Measurements from ENCODE around the gene CCDC9. TPM values are rescaled to one million over a fixed set of nuclear protein-coding genes. Genes with fewer than 3 reads are reported as not detected.
A peak's percentile ranks its signal among the peaks of the same experiment; 100 is the strongest.

Gene CCDC9
- total and polyA plus RNA-seq, 2 of the 13 experiments (the other 11 are each of a cell fraction or from before 2014, with no cell fraction given): 2.9 to 6.3 TPM

DNA sequence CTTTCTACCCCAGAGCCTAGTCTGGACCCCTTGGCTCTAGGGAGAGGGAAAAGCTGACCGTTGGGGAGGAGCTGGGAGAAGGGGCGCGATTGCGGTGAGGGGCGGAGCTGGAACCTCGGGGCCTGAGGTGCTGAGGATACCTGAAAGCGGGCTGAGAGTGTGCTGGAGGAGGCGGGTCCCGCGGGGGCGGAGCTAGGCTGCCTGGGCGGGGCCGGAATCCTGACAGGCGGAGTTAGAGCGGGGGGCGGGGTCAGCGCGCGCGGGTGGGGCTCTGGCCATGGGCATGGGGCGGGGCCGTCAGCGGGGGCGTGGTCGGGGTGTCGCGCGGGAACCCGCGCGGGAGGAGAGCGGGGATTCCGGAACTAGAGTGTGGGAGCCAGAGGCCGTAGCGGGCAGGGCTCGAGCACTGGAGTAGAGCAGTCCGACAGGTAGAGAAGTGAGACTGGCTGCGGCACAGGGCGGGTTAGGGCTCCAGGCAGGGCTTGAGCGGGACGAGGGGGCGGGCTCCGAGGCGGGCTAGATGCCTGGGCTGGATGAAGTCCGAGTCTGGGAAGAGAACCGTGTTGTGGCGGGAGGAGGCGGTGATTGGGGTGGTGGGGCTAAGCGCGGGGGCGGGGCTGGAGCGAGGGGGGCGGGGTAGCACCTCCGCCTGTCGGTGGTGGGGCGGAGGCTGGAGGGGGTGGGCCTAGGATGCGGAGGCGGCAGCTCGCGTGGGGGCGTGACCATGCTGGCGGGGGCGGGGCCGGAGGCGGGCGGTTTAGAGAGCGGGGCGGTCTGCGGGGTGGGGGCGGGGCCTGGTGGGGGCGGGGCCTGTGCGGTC lies 18.0 kb downstream of the CCDC9 start, which contains the start of gene INAFM1 (continued):
- TF ChIP-seq, protein P1, sequence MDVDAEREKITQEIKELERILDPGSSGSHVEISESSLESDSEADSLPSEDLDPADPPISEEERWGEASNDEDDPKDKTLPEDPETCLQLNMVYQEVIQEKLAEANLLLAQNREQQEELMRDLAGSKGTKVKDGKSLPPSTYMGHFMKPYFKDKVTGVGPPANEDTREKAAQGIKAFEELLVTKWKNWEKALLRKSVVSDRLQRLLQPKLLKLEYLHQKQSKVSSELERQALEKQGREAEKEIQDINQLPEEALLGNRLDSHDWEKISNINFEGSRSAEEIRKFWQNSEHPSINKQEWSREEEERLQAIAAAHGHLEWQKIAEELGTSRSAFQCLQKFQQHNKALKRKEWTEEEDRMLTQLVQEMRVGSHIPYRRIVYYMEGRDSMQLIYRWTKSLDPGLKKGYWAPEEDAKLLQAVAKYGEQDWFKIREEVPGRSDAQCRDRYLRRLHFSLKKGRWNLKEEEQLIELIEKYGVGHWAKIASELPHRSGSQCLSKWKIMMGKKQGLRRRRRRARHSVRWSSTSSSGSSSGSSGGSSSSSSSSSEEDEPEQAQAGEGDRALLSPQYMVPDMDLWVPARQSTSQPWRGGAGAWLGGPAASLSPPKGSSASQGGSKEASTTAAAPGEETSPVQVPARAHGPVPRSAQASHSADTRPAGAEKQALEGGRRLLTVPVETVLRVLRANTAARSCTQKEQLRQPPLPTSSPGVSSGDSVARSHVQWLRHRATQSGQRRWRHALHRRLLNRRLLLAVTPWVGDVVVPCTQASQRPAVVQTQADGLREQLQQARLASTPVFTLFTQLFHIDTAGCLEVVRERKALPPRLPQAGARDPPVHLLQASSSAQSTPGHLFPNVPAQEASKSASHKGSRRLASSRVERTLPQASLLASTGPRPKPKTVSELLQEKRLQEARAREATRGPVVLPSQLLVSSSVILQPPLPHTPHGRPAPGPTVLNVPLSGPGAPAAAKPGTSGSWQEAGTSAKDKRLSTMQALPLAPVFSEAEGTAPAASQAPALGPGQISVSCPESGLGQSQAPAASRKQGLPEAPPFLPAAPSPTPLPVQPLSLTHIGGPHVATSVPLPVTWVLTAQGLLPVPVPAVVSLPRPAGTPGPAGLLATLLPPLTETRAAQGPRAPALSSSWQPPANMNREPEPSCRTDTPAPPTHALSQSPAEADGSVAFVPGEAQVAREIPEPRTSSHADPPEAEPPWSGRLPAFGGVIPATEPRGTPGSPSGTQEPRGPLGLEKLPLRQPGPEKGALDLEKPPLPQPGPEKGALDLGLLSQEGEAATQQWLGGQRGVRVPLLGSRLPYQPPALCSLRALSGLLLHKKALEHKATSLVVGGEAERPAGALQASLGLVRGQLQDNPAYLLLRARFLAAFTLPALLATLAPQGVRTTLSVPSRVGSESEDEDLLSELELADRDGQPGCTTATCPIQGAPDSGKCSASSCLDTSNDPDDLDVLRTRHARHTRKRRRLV (CRISPR knock-in tag; IDR thresholded peaks at IDR 0.05): no peak
- no peak for TF ChIP-seq ZNF546 (CRISPR knock-in tag; conservative IDR thresholded peaks at IDR 0.05)
- TF ChIP-seq, protein P2, sequence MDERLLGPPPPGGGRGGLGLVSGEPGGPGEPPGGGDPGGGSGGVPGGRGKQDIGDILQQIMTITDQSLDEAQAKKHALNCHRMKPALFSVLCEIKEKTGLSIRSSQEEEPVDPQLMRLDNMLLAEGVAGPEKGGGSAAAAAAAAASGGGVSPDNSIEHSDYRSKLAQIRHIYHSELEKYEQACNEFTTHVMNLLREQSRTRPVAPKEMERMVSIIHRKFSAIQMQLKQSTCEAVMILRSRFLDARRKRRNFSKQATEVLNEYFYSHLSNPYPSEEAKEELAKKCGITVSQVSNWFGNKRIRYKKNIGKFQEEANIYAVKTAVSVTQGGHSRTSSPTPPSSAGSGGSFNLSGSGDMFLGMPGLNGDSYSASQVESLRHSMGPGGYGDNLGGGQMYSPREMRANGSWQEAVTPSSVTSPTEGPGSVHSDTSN (CRISPR knock-in tag; IDR thresholded peaks at IDR 0.05): no peak
- TF ChIP-seq SAP130 (CRISPR knock-in tag; IDR thresholded peaks at IDR 0.05; ENCODE audit: low read depth): peak; percentile 50
- 0 out of 2 replicates have a peak, but pooled peaks have one; percentile 41 for TF ChIP-seq SPEN (CRISPR knock-in tag; IDR thresholded peaks at IDR 0.05; ENCODE audit: low read depth)
- no peak for TF ChIP-seq ZNF619 (CRISPR knock-in tag; IDR thresholded peaks at IDR 0.05)
- TF ChIP-seq, protein P3, sequence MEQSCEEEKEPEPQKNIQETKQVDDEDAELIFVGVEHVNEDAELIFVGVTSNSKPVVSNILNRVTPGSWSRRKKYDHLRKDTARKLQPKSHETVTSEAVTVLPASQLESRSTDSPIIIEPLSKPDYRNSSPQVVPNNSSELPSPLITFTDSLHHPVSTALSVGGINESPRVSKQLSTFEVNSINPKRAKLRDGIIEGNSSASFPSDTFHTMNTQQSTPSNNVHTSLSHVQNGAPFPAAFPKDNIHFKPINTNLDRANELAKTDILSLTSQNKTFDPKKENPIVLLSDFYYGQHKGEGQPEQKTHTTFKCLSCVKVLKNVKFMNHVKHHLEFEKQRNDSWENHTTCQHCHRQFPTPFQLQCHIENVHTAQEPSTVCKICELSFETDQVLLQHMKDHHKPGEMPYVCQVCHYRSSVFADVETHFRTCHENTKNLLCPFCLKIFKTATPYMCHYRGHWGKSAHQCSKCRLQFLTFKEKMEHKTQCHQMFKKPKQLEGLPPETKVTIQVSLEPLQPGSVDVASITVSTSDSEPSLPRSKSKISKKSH (CRISPR knock-in tag; IDR thresholded peaks at IDR 0.05; ENCODE audit: borderline replicate concordance): no peak
- 0 out of 2 replicates have a peak, but pooled peaks have one; percentile 20 for TF ChIP-seq PCBP1 (IDR thresholded peaks at IDR 0.05; ENCODE audit: borderline replicate concordance, low read depth, low read length)
- TF ChIP-seq ATF7 (IDR thresholded peaks at IDR 0.05): no peak
- no peak for TF ChIP-seq ATF7 (CRISPR knock-in tag; IDR thresholded peaks at IDR 0.05)
- TF ChIP-seq RBFOX2 (IDR thresholded peaks at IDR 0.05; ENCODE audit: low read depth, low read length): peak; percentile 69
- TF ChIP-seq ZNF572 (CRISPR knock-in tag; IDR thresholded peaks at IDR 0.05): peak; percentile 46; the same call in 1 of the 2 replicates
- 0 out of 2 replicates have a peak, but pooled peaks have one; percentile 32 for TF ChIP-seq SP1 (IDR thresholded peaks at IDR 0.05)
- peak; percentile 57 for TF ChIP-seq SP1 (CRISPR knock-in tag; IDR thresholded peaks at IDR 0.05)
- TF ChIP-seq ZNF251 (CRISPR knock-in tag; IDR thresholded peaks at IDR 0.05): no peak
- TF ChIP-seq, protein P4, sequence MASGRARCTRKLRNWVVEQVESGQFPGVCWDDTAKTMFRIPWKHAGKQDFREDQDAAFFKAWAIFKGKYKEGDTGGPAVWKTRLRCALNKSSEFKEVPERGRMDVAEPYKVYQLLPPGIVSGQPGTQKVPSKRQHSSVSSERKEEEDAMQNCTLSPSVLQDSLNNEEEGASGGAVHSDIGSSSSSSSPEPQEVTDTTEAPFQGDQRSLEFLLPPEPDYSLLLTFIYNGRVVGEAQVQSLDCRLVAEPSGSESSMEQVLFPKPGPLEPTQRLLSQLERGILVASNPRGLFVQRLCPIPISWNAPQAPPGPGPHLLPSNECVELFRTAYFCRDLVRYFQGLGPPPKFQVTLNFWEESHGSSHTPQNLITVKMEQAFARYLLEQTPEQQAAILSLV (CRISPR knock-in tag; IDR thresholded peaks at IDR 0.05; ENCODE audit: borderline replicate concordance): 0 out of 2 replicates have a peak, but pooled peaks have one; percentile 24
- TF ChIP-seq, protein P5, sequence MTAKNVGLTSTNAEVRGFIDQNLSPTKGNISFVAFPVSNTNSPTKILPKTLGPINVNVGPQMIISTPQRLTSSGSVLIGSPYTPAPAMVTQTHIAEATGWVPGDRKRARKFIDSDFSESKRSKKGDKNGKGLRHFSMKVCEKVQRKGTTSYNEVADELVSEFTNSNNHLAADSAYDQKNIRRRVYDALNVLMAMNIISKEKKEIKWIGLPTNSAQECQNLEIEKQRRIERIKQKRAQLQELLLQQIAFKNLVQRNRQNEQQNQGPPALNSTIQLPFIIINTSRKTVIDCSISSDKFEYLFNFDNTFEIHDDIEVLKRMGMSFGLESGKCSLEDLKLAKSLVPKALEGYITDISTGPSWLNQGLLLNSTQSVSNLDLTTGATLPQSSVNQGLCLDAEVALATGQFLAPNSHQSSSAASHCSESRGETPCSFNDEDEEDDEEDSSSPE (CRISPR knock-in tag; IDR thresholded peaks at IDR 0.05): peak; percentile 64
- no peak for TF ChIP-seq SMAD9 (CRISPR knock-in tag; IDR thresholded peaks at IDR 0.05)
- TF ChIP-seq NFE2L2 (IDR thresholded peaks at IDR 0.05; ENCODE audit: low read length): no peak
